ENCODE measurements around the gene SLC44A3.
A peak's percentile ranks its signal among the peaks of the same experiment; 100 is the strongest.

SLC44A3 gene

DNA sequence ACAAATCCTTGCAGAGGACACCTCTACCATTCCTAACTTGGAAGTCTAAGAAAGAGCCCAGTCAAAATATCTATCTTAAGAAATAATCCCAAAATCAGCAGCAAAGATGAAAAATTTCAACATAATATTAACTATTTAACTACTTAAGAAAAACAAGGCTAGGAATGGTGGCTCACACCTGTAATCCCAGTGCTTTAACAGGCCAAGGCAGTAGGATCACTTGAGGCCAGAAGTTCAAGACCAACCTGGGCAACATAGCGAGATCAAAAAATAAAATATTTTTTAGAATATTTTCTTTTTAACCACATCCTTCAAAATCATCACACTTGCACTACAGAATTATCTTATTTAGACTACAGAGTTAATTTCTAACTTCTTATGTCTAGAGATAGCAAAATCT is 101.8 kb downstream of the SLC44A3 start:
- TF ChIP-seq FOXM1 (IDR thresholded peaks at IDR 0.05; ENCODE audit: borderline replicate concordance, low read depth) (no peak), NFIC (IDR thresholded peaks at IDR 0.05) (no peak), CREB1 (IDR thresholded peaks at IDR 0.05; ENCODE audit: low read depth) (no peak), EP300 (IDR thresholded peaks at IDR 0.05; ENCODE audit: borderline replicate concordance) (no peak), RAD21 (IDR thresholded peaks at IDR 0.05; ENCODE audit: low read depth) (no peak), TCF12 (IDR thresholded peaks at IDR 0.05; ENCODE audit: low read depth) (no peak), ZBTB7A (IDR thresholded peaks at IDR 0.05; ENCODE audit: low read depth) (no peak), YY1 (IDR thresholded peaks at IDR 0.05; ENCODE audit: low read depth) (no peak), CEBPB (IDR thresholded peaks at IDR 0.05) (no peak), EGR1 (IDR thresholded peaks at IDR 0.05) (no peak), TEAD4 (IDR thresholded peaks at IDR 0.05) (no peak), TAF1 (IDR thresholded peaks at IDR 0.05; ENCODE audit: low read depth) (no peak)
- TF ChIP-seq, protein P1, sequence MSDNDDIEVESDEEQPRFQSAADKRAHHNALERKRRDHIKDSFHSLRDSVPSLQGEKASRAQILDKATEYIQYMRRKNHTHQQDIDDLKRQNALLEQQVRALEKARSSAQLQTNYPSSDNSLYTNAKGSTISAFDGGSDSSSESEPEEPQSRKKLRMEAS (IDR thresholded peaks at IDR 0.05), result no peak
- TF ChIP-seq, protein P2, sequence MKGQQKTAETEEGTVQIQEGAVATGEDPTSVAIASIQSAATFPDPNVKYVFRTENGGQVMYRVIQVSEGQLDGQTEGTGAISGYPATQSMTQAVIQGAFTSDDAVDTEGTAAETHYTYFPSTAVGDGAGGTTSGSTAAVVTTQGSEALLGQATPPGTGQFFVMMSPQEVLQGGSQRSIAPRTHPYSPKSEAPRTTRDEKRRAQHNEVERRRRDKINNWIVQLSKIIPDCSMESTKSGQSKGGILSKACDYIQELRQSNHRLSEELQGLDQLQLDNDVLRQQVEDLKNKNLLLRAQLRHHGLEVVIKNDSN (IDR thresholded peaks at IDR 0.05), result no peak
- TF ChIP-seq, protein P3, sequence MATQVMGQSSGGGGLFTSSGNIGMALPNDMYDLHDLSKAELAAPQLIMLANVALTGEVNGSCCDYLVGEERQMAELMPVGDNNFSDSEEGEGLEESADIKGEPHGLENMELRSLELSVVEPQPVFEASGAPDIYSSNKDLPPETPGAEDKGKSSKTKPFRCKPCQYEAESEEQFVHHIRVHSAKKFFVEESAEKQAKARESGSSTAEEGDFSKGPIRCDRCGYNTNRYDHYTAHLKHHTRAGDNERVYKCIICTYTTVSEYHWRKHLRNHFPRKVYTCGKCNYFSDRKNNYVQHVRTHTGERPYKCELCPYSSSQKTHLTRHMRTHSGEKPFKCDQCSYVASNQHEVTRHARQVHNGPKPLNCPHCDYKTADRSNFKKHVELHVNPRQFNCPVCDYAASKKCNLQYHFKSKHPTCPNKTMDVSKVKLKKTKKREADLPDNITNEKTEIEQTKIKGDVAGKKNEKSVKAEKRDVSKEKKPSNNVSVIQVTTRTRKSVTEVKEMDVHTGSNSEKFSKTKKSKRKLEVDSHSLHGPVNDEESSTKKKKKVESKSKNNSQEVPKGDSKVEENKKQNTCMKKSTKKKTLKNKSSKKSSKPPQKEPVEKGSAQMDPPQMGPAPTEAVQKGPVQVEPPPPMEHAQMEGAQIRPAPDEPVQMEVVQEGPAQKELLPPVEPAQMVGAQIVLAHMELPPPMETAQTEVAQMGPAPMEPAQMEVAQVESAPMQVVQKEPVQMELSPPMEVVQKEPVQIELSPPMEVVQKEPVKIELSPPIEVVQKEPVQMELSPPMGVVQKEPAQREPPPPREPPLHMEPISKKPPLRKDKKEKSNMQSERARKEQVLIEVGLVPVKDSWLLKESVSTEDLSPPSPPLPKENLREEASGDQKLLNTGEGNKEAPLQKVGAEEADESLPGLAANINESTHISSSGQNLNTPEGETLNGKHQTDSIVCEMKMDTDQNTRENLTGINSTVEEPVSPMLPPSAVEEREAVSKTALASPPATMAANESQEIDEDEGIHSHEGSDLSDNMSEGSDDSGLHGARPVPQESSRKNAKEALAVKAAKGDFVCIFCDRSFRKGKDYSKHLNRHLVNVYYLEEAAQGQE (IDR thresholded peaks at IDR 0.05; ENCODE audit: low read depth), result no peak

DNA sequence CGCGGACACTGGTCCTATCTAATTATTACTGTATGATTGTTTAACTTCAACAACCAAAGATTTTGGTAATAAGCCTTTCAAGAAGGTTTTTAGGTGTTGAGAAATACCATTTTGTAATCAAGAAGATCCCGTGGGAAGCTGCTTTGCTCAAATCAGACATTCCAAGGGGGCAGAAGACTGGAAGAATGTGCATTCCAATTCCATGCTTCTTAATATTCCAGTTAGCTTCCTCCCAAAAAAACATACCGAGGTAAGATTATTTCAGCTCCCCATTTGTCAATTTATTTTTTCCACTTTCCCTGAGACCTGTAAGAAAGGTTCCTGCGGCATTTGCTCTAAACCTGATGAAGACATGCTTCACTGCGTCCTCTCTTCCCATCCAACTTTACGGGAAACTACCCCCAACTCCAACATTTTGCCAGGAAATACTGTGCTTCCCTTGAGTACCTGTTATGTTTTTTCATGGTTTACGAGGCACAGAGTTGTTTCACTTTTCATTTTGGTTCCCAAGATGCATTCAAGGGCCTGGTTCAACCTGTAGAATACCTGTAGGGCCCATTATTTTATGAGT is 102.7 kb downstream of the SLC44A3 start:
- TF ChIP-seq TEAD4 (IDR thresholded peaks at IDR 0.05), result peak; percentile 38; the same call in 1 of the 2 replicates
- TF ChIP-seq CREB1 (IDR thresholded peaks at IDR 0.05; ENCODE audit: low read depth), result no peak

DNA sequence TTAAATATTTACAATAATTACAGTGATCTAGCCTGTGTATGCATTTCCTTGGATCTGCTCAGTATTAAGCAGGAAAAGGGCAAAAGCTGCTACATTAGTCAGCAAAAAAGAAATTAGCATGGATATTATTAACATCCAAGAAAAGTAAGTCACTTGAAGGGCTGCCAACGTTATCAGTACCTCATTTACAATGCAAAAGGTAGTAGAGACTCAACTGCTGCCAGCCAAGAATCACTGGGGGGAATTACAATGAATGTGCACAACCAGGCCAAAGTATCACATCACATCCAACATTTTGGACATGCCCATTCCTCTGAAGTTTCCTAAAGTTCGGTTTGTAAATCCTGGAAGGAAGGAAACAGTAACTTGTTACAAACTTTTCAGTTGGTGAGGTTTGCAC is 104.8 kb downstream of the SLC44A3 start:
- TF ChIP-seq ZBTB7A (IDR thresholded peaks at IDR 0.05; ENCODE audit: low read depth) (no peak), FOXM1 (IDR thresholded peaks at IDR 0.05; ENCODE audit: borderline replicate concordance, low read depth) (no peak), EGR1 (IDR thresholded peaks at IDR 0.05) (no peak), RAD21 (IDR thresholded peaks at IDR 0.05; ENCODE audit: low read depth) (no peak), TAF1 (IDR thresholded peaks at IDR 0.05; ENCODE audit: low read depth) (no peak), CEBPB (IDR thresholded peaks at IDR 0.05) (no peak), TEAD4 (IDR thresholded peaks at IDR 0.05) (no peak), CREB1 (IDR thresholded peaks at IDR 0.05; ENCODE audit: low read depth) (no peak), YY1 (IDR thresholded peaks at IDR 0.05; ENCODE audit: low read depth) (no peak)
- TF ChIP-seq, protein P3 (IDR thresholded peaks at IDR 0.05; ENCODE audit: low read depth), result no peak
- TF ChIP-seq, protein P2 (IDR thresholded peaks at IDR 0.05), result no peak
- TF ChIP-seq, protein P1 (IDR thresholded peaks at IDR 0.05), result no peak

DNA sequence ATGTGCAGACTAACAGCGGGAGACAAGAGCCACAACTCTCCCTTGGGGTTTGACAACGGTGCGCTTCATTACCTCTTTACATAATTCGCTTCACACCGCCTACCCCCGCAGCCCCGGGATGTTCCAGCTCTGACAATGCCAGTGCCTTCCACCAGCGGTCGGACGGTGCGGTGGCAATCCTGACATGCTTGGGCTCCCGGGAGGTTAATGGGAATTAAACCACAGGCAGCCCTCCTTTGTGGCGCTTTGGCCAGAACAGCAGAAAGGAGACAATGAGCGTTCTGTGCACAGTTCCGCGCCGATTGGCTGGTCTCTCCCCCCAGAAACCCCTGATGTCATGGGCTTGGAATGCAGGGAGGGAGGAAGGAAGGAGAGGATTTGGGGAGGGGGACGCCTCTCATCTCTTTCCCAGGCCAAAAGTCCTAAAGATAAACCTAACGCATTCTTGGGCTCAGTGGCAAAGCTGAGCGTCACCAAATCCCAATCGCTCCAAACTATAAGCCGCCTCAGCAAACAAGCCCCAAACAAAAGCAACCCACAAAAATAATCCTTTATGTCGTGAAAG is 105.5 kb downstream of the SLC44A3 start:
- no peak for TF ChIP-seq CEBPB (IDR thresholded peaks at IDR 0.05)
- TF ChIP-seq, protein P1 (IDR thresholded peaks at IDR 0.05), result peak; percentile 59
- peak; percentile 94 for TF ChIP-seq TEAD4 (IDR thresholded peaks at IDR 0.05)
- peak; percentile 64 for TF ChIP-seq TCF12 (IDR thresholded peaks at IDR 0.05; ENCODE audit: low read depth)
- no peak for TF ChIP-seq RAD21 (IDR thresholded peaks at IDR 0.05; ENCODE audit: low read depth)
- no peak for TF ChIP-seq CREB1 (IDR thresholded peaks at IDR 0.05; ENCODE audit: low read depth)
- no peak for TF ChIP-seq ZBTB7A (IDR thresholded peaks at IDR 0.05; ENCODE audit: low read depth)
- no peak for TF ChIP-seq FOXM1 (IDR thresholded peaks at IDR 0.05; ENCODE audit: borderline replicate concordance, low read depth)
- TF ChIP-seq EP300 (IDR thresholded peaks at IDR 0.05; ENCODE audit: borderline replicate concordance), result peak; percentile 73
- TF ChIP-seq, protein P2 (IDR thresholded peaks at IDR 0.05), result no peak
- TF ChIP-seq NFIC (IDR thresholded peaks at IDR 0.05), result peak; percentile 55
- TF ChIP-seq YY1 (IDR thresholded peaks at IDR 0.05; ENCODE audit: low read depth), result no peak
- no peak for TF ChIP-seq EGR1 (IDR thresholded peaks at IDR 0.05)
- TF ChIP-seq, protein P3 (IDR thresholded peaks at IDR 0.05; ENCODE audit: low read depth), result no peak
- TF ChIP-seq TAF1 (IDR thresholded peaks at IDR 0.05; ENCODE audit: low read depth), result no peak

All from Ishikawa (cell line).